Pulmonary artery endothelial cell (primary cell): ENCODE measurements around the gene IGFBP5. TPM values are rescaled to one million over a fixed set of nuclear protein-coding genes. Genes with fewer than 3 reads are reported as not detected.

Experiments
- DNase-seq: peaks from one replicate; pipeline ENCODE4 v3.0.0-alpha.2; 2011; ENCODE audit warnings: low read depth, low spot score
- total RNA-seq: library from RNA; depleted of rRNA; stranded (reverse); fragments of >200 nt; gene quantifications from 2 replicates; pipeline ENCODE4 v1.2.3, GENCODE V29; 2014

The IGFBP5 gene
- total RNA-seq, 1 donor from 2014 or later, result 0.20 TPM

- DNase-seq, result no peak
Measured at GRCh38 chr2:216688731-216689340, 6.5 kb downstream of the IGFBP5 start.

DNA sequence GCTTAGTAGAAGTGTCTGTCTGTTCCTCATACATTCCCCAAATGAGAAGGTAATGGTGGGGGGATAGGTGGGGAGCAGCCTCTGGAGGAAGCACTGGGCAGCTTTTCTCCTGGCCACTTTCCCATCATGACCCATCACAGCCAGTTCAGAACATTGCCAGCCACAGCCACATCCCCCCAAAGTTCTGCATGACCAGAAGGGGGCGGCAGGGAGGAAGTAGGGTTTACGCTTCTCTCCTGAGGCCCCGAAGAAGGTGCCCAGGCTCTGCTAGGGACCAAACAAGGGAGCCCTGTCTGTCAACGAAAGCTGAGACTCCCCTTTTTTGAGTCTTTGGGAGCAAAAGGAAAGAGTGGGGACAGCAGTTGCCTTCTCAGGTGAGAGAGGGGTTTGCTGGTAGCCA lies 7.7 kb downstream of the IGFBP5 start:
- no peak for DNase-seq

DNA sequence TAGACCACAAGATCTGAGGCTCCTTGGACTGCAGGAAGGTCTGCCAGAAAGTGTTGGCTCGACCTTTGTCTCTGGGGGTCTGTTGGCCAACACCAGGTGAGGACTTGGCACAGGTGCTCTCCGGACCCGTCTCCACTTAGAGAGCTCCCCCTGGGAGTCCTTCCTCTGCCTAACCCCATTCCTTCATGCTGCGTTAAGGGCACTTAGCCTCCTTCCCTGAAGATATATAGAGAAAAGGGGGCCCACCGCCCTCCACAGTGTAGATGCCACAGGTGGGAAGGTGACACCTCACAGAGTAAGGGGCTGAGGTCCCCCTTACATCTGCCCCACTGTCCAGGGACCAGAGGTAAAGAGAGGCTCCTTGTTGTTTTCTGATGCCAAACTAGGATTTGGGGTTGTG lies 8.2 kb downstream of the IGFBP5 start:
- DNase-seq, result no peak

DNA sequence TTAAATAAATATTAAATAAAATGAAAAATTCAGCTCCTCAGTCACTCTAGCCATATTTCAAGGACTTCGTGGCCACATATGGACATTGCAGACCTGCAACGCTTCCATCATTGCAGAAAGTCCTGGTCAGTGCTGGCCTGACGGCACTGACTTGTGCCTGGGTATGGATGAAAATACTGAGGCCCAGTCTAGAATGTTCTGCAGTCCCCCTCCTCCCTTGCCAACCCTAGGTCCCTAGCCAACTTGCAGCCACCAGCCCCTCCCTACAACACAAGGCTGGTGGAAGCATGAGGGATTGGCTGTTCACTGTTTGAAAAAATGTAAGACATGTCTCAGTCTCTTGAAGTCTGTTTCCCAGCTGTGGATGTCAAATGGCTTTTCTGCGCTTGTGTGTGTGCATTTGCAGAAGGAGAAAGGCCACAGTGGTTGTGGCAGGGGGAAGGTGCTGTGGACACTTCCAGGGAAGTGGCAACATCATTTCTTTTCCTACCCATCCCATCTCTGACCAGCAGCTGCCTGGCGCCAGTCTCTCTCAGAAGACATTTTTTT lies 9.9 kb downstream of the IGFBP5 start:
- no peak for DNase-seq

GRCh38 chr2:216683846-216684245 lies 11.5 kb downstream of the IGFBP5 start:
- DNase-seq, result no peak

DNA sequence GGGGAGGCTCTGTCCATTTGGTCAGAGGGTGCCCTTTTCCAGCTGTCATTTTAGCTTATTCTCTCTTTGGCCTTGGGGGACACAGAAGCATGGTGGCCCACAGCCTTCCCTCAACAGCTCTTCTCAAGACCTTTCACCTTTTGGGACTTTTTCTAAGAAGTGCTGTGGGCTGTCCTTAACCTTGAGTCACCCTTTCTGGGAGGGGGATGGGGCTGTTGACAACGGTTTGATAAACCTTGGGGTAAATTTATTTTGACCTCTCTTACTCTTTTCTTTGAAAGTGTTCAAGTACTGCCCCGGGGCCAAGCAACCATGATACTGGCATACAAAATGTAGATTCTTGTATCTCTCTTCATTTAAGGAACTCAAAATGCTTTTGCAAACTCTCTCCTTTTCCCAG lies 13.7 kb downstream of the IGFBP5 start:
- DNase-seq, result no peak

- no peak for DNase-seq
Measured at GRCh38 chr2:216680951-216681629, 14.3 kb downstream of the IGFBP5 start.

GRCh38 chr2:216679658-216680024 lies 15.7 kb downstream of the IGFBP5 start:
- no peak for DNase-seq

DNA sequence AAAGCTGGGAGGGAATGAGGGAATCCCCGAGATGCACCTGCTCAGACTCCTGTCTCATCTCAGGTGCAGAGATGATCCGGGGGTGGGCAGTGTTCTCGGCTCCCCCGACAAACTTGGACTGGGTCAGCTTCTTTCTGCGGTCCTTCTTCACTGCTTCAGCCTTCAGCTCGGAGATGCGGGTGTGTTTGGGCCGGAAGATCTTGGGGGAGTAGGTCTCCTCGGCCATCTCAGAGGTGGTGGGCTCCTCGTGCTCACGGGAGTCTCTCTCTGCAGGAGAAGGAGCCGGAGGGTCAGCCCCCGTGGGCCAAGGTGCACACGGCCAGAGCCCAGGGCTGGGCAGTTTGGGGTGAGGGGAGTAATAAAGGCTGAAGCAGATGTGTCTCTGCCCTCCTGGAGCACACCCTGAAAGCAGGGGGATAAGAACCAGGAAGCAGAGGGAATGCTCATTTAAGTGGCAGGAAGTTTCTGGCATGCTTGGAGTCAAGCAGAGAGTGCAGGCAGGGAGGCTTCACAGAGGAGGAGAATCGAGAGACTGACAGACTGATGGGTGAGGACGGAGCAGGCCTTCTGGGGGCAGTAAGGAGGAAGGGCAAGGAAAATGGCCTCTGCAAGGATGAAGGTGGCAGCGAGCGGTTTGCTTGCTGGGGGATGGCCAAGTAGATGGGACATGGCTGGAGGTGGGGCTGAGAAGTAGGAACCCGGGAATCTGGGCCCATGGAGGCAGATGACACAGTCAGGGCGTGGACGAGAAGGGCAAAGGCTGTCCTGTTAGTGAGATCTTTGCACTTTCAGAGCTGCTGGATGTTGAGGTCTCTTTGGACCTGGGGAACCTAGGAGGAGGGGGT lies 16.3 kb downstream of the IGFBP5 start:
- DNase-seq, result no peak

DNA sequence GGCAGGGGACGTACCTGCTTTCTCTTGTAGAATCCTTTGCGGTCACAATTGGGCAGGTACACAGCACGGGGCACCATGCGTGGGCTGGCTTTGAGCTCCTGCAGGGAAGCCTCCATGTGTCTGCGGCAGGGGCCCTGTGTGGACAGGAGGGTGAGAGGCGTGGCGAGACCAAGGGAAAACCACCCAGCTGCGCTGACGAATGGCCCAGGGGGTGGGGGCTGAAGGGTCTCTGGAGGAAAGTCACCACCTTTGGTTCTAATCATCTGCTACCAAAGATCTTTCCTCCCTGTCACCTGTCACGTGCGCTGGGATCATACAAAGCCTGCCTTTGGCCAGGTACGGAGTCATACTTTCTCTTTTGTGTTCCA lies 17.3 kb downstream of the IGFBP5 start:
- no peak for DNase-seq

GRCh38 chr2:216677439-216678097 lies 17.8 kb downstream of the IGFBP5 start:
- no peak for DNase-seq

DNA sequence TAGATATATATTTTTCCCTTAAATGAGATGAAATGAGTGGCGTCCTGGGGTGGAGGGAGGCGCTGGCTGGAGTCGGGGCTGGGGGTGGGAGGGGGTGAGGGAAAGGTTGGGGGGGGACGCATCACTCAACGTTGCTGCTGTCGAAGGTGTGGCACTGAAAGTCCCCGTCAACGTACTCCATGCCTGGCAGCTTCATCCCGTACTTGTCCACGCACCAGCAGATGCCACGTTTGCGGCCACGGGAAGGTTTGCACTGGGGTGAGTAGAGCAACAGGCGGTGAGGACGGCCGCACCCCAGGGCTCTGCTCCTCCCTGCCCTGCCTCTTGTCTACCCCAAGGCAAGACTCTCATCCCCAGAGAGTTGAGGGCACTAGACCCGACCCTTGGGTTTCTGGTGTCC lies 18.7 kb downstream of the IGFBP5 start:
- no peak for DNase-seq

DNA sequence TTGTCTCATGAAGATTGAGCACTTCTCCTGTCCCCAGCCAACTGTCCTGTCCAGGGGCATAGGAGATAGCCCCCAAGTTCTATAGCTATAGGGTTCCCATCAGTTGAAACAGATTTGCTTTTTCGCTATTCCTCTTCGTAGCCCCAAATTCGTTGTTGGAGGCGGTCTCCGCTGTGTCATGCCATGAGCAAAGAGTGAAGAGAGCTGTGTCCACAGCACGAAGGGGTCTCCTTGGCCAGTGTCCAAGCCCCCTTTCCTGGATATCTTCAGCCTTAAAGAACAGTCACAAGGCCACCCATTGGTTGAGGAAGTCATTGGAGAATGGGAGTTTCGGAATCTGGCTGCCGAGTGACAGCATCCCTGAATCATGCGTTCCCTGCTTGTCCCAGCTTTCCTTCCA lies 21.0 kb downstream of the IGFBP5 start:
- DNase-seq, result no peak

- no peak for DNase-seq
Measured at GRCh38 chr2:216673609-216674008, 21.7 kb downstream of the IGFBP5 start.

DNA sequence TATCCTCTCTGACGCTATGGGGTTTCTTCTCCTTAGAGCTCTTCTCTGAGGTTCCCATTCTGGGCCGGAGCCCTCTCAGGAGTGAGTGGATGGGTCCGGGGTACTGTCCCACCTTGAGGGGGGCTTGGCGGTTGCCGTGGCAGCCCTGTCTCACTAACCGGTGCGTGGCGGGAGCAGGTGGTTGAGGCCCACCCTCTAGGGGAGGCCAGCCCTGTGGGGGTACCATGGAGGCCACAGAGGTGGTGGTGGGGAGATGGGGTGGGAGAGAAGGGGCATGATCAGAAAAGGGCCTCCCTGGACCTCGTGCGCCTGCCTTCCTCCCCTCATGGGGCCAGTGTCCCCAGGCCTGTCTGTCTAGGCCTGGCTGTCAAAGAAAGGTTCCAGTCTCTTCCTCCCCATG lies 22.3 kb downstream of the IGFBP5 start:
- DNase-seq, result no peak

- no peak for DNase-seq
Measured at GRCh38 chr2:216672466-216672865, 22.9 kb downstream of the IGFBP5 start.

DNA sequence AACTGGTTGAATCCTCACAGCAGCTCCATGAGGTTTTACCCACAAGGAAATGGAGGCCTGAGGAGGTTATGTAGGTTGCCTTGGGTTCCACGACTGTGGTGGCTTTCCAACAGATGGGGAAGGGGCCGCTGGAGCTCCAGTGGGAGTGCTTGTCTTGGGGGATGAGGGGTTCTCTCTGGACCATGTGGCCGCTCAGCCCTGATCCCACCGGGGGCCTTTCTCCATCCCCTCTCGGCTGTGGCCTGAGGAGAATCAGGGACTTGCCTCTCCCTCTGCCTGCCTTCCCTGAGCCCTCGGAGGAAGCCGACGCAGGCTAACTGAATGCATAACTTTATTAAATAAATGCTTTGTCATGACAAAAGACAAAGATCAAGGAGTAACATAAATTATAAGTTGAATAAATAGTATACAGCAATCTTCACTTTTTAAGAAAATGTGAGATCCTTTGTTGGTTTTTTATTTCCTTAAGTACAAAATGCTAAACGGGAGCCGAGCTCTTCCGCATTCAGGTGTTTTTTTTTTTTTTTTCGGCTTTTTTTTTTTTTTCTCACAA lies 23.5 kb downstream of the IGFBP5 start:
- DNase-seq, result no peak

- no peak for DNase-seq
Measured at GRCh38 chr2:216671081-216671411, 24.3 kb downstream of the IGFBP5 start.

GRCh38 chr2:216670266-216671080 lies 24.9 kb downstream of the IGFBP5 start:
- no peak for DNase-seq

DNA sequence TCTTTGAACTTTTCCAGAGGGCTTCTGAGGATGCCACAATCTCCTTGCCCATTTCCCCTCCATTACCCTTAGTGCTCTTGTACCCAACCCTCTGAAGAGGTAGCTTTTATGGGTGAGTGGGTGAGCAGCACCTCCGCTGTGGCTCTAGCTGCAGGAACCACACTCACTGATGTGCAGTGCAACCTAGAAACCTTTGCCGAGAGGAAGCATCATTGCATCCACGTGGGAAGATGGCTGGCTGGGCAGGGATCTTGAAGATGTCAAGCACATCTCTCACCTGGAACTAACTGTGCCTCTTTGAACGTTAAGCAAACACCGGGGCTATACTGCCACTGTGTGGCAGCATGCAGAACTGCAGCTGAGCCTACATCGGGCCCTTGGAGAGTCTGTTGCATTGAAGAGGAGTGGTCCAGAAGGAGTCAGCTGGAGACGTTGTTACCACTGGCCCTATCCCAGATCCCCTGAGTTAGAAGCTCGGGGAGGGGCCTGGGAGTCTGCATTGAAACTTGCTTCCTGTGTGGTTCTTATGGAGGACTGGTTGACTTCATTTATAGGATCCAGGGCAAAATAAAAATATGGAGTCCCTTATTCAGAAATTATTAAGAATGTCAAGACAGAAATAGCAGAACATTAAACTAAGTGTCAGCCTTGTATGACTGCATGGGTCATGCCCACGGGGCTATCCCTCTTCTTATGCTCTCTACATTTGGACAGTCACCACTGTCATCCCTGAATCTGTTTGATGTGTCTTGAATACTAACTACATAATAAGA lies 28.7 kb downstream of the IGFBP5 start:
- no peak for DNase-seq
